Measurements from ENCODE around the gene ATAD5.

ATAD5 gene

DNA sequence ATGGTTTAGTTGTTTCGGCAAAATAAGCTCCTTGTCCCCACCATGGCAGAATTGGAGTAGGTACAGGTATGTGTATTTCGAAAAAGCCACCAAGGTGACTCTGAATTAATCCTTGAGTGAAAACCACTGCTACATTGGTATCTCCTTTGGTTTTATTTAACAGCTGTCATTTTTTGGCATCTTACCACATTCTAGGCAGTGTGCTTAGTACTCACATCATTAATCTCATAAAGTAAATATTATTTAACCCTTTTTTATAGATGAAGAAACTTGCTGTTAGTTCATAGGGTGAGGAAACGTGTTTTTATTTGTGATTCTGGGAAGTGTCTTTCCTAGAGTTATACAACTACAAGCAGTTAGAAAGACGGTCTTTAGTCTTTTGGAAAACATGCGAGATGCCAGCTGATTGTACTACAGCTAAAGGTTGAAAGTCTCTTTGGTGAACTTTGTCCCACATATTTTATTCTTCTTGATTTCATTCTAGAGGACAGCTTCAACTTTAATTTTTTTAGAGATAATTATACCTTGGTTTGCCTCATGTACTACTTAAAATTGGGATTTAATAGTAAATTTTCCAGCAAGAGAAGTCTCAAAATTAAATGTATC, 6.5 kb downstream of the ATAD5 start:
- TF ChIP-seq, protein P1, sequence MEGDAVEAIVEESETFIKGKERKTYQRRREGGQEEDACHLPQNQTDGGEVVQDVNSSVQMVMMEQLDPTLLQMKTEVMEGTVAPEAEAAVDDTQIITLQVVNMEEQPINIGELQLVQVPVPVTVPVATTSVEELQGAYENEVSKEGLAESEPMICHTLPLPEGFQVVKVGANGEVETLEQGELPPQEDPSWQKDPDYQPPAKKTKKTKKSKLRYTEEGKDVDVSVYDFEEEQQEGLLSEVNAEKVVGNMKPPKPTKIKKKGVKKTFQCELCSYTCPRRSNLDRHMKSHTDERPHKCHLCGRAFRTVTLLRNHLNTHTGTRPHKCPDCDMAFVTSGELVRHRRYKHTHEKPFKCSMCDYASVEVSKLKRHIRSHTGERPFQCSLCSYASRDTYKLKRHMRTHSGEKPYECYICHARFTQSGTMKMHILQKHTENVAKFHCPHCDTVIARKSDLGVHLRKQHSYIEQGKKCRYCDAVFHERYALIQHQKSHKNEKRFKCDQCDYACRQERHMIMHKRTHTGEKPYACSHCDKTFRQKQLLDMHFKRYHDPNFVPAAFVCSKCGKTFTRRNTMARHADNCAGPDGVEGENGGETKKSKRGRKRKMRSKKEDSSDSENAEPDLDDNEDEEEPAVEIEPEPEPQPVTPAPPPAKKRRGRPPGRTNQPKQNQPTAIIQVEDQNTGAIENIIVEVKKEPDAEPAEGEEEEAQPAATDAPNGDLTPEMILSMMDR (IDR thresholded peaks at IDR 0.05): no peak
- Histone ChIP-seq H3K4me1 (ENCODE audit: control insufficient read depth in 1 of 2, insufficient read depth in 1 of 2, low read depth in 1 of 2, low read length in 1 of 2) (peaks cover 10 to 11% of the 10 kb centered on the region in 2 experiments), H3K9me3 (no peaks in the 10 kb centered on the region), H3K36me3 (no peaks in the 10 kb centered on the region), H3K27ac (no peak overlapping the region), H3K4me3 (ENCODE audit: low read depth in 1 of 2, low read length in 1 of 2) (no peak overlapping the region), H3K27me3 (no peaks in the 10 kb centered on the region)

- no peaks in the 10 kb centered on the region for H3K27me3 ChIP-seq
- peak overlapping the region; percentile 57 to 61 for H3K4me3 ChIP-seq (ENCODE audit: low read depth in 1 of 2, low read length in 1 of 2)
- H3K36me3 ChIP-seq: no peaks in the 10 kb centered on the region
- H3K9me3 ChIP-seq: no peaks in the 10 kb centered on the region
- peaks cover 10 to 11% of the 10 kb centered on the region in 2 experiments for H3K4me1 ChIP-seq (ENCODE audit: control insufficient read depth in 1 of 2, insufficient read depth in 1 of 2, low read depth in 1 of 2, low read length in 1 of 2)
- TF ChIP-seq, protein P1 (IDR thresholded peaks at IDR 0.05): no peak
- peak overlapping the region; percentile 87 for H3K27ac ChIP-seq
Measured at GRCh38 chr17:30840771-30841170, 9.0 kb downstream of the ATAD5 start.

DNA sequence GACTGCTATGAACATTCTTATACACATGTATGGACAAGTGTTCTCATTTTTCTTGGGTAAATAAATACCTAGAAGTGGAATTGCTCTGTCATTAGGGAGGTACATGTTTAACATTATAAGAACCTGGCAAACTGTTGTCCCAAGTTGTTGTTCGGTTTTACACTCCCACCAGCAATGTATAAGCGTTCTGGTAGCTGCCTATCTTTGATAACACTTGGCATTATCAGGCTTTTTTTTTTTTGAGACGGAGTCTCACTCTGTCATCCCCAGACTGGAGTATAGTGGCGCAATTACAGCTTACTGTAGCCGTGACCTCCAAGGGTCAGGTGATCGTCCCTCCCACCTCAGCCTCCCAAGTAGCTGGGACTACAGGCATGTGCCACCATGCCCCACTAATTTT, 16.3 kb downstream of the ATAD5 start:
- Histone ChIP-seq H3K4me3 (ENCODE audit: low read depth in 1 of 2, low read length in 1 of 2) (no peak overlapping the region), H3K4me1 (ENCODE audit: control insufficient read depth in 1 of 2, insufficient read depth in 1 of 2, low read depth in 1 of 2, low read length in 1 of 2) (no peaks in the 10 kb centered on the region), H3K27ac (no peak overlapping the region), H3K36me3 (no peaks in the 10 kb centered on the region), H3K9me3 (no peaks in the 10 kb centered on the region), H3K27me3 (no peaks in the 10 kb centered on the region)
- TF ChIP-seq, protein P1 (IDR thresholded peaks at IDR 0.05): no peak

DNA sequence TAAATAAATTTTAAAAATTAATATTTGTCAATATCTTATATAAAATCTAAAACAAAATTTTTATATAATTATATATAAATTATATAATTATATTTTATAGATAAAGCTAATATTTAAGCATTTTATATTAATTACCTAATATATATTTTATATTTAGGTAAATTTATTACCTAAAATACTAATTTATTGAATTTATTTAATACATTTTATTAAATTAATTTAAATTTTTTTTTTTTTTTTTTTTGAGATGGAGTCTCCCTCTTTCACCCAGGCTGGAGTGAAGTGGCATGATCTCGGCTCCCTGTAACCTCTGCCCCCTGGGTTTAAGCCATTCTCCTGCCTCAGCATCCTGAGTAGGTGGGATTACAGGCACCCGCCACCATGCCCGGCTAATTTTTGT, 22.4 kb downstream of the ATAD5 start:
- TF ChIP-seq, protein P1 (IDR thresholded peaks at IDR 0.05): no peak
- Histone ChIP-seq H3K27me3 (no peaks in the 10 kb centered on the region), H3K9me3 (no peaks in the 10 kb centered on the region), H3K36me3 (no peaks in the 10 kb centered on the region), H3K27ac (no peak overlapping the region), H3K4me3 (ENCODE audit: low read depth in 1 of 2, low read length in 1 of 2) (no peak overlapping the region), H3K4me1 (ENCODE audit: control insufficient read depth in 1 of 2, insufficient read depth in 1 of 2, low read depth in 1 of 2, low read length in 1 of 2) (no peaks in the 10 kb centered on the region)

- no peak overlapping the region for H3K27ac ChIP-seq
- no peaks in the 10 kb centered on the region for H3K9me3 ChIP-seq
- H3K27me3 ChIP-seq: no peaks in the 10 kb centered on the region
- no peaks in the 10 kb centered on the region for H3K4me1 ChIP-seq (ENCODE audit: control insufficient read depth in 1 of 2, insufficient read depth in 1 of 2, low read depth in 1 of 2, low read length in 1 of 2)
- TF ChIP-seq, protein P1 (IDR thresholded peaks at IDR 0.05): no peak
- H3K4me3 ChIP-seq (ENCODE audit: low read depth in 1 of 2, low read length in 1 of 2): no peak overlapping the region
- H3K36me3 ChIP-seq: no peaks in the 10 kb centered on the region
Measured at GRCh38 chr17:30858556-30859250, 26.9 kb downstream of the ATAD5 start.

Measured in neutrophil (primary cell).